Stromal cell of bone marrow (primary cell): ENCODE results near the gene CES4A.
"Not testable (repeated sequence)": the region's sequence is repeated elsewhere in the genome, so short reads cannot be mapped to it uniquely, and the experiment has no call there.

Experiments used
- DNase-seq: peaks from one replicate; pipeline ENCODE4 v3.0.0-alpha.2; 2012; ENCODE audit warnings: low read depth

CES4A gene

GRCh38 chr16:66988197-66988788 lies at the start of gene CES4A:
TSS of gene CES4A (plus strand) at chr16:66988589. CDS start at chr16:66988773, 184 bp downstream.
- no peak for DNase-seq

- no peak for DNase-seq
Observed at GRCh38 chr16:66939366-66939765, 49.0 kb upstream of the CES4A start.

GRCh38 chr16:66940236-66940635 lies 48.2 kb upstream of the CES4A start:
- DNase-seq, result no peak

GRCh38 chr16:66942981-66943380 lies 45.4 kb upstream of the CES4A start:
- no peak for DNase-seq

- DNase-seq, result no peak
Observed at GRCh38 chr16:66943426-66944053, 44.8 kb upstream of the CES4A start.

- DNase-seq, result no peak
Observed at GRCh38 chr16:66944054-66944441, 44.3 kb upstream of the CES4A start.

GRCh38 chr16:66944971-66945370 lies 43.4 kb upstream of the CES4A start:
- DNase-seq, result not testable (repeated sequence)

GRCh38 chr16:66945939-66946338 lies 42.5 kb upstream of the CES4A start:
- no peak for DNase-seq

GRCh38 chr16:66946541-66946940 lies 41.8 kb upstream of the CES4A start:
- DNase-seq, result no peak

GRCh38 chr16:66946974-66947301 lies 41.5 kb upstream of the CES4A start:
- no peak for DNase-seq

- peak; percentile 73 for DNase-seq
Observed at GRCh38 chr16:66947302-66948065, 40.9 kb upstream of the CES4A start.

- no peak for DNase-seq
Observed at GRCh38 chr16:66948134-66948836, 40.1 kb upstream of the CES4A start.

- DNase-seq, result no peak
Observed at GRCh38 chr16:66948837-66949225, 39.6 kb upstream of the CES4A start.

- no peak for DNase-seq
Observed at GRCh38 chr16:66949472-66949871, 38.9 kb upstream of the CES4A start.

- DNase-seq, result no peak
Observed at GRCh38 chr16:66950437-66950836, 38.0 kb upstream of the CES4A start.

GRCh38 chr16:66950971-66951790 lies 37.2 kb upstream of the CES4A start:
- no peak for DNase-seq

GRCh38 chr16:66952430-66953110 lies 35.8 kb upstream of the CES4A start:
- DNase-seq, result no peak

- no peak for DNase-seq
Observed at GRCh38 chr16:66953462-66954096, 34.8 kb upstream of the CES4A start.

- peak; percentile 59 for DNase-seq
Observed at GRCh38 chr16:66954097-66954659, 34.2 kb upstream of the CES4A start.

- not testable (repeated sequence) for DNase-seq
Observed at GRCh38 chr16:66955363-66956153, 32.8 kb upstream of the CES4A start.
